WTC11 (cell line): ENCODE results near the gene ATL1.
"Not testable (repeated sequence)": the region's sequence is repeated elsewhere in the genome, so short reads cannot be mapped to it uniquely, and the experiment has no call there.

Source experiments
- AR ChIP-seq: fragments of 250-450 bp; sonication (Bioruptor Pico); IDR thresholded peaks from 2 replicates; pipeline ENCODE4 v1.9.0; 2021; ENCODE audit warnings: mild to moderate bottlenecking
- ATF3 ChIP-seq: sonication (generic); formaldehyde crosslinking; conservative IDR thresholded peaks from 2 replicates; pipeline ENCODE4 v1.8.1; 2022; ENCODE audit warnings: mild to moderate bottlenecking, missing genetic modification reagents
- CTCF ChIP-seq: fragments of 200-600 bp; IDR thresholded peaks from 2 replicates; pipeline ENCODE4 v1.8.0; 2022; ENCODE audit warnings: antibody characterized with exemption
- ELF4 ChIP-seq: sonication (generic); formaldehyde crosslinking; IDR thresholded peaks from 2 replicates; pipeline ENCODE4 v1.8.1; 2022; ENCODE audit warnings: low read depth, mild to moderate bottlenecking, moderate library complexity, missing genetic modification reagents
- NFE2L1 ChIP-seq: sonication (generic); formaldehyde crosslinking; IDR thresholded peaks from 2 replicates; pipeline ENCODE4 v1.8.1; 2023; ENCODE audit warnings: missing genetic modification reagents
- SOX15 ChIP-seq: fragments of 250-450 bp; sonication (Bioruptor Pico); IDR thresholded peaks from 2 replicates; pipeline ENCODE4 v1.9.0; 2021; ENCODE audit warnings: mild to moderate bottlenecking
- USF1 ChIP-seq: sonication (generic); formaldehyde crosslinking; IDR thresholded peaks from 2 replicates; pipeline ENCODE4 v1.8.0; 2022; ENCODE audit warnings: mild to moderate bottlenecking, missing genetic modification reagents
- USF2 ChIP-seq: sonication (generic); formaldehyde crosslinking; IDR thresholded peaks from 2 replicates; pipeline ENCODE4 v1.8.1; 2023; ENCODE audit warnings: mild to moderate bottlenecking, missing genetic modification reagents, moderate library complexity
- ZNF138 ChIP-seq: sonication (generic); formaldehyde crosslinking; conservative IDR thresholded peaks from 2 replicates; pipeline ENCODE4 v1.8.1; 2022; ENCODE audit warnings: mild to moderate bottlenecking, moderate library complexity, missing genetic modification reagents

GRCh38 chr14:50665300-50665699, 105.4 kb downstream of the ATL1 start:
- not testable (repeated sequence) for TF ChIP-seq NFE2L1 (CRISPR knock-in tag); USF1; SOX15; CTCF; ELF4; USF2 (CRISPR knock-in tag); ZNF138 (CRISPR knock-in tag); ATF3 (CRISPR knock-in tag); AR (CRISPR knock-in tag)
